Mesendoderm (in vitro differentiated cells): ENCODE measurements around the gene TAF1C.

Experiments
- DNase-seq: peaks from one replicate; pipeline ENCODE4 v3.0.0; 2013
- H2AK5ac ChIP-seq: 2 replicates; pipeline ENCODE4 v1.6.1; 2013; ENCODE audit warnings: low read length, inconsistent platforms
- H2BK120ac ChIP-seq: 2 replicates; pipeline ENCODE4 v1.6.1; 2013; ENCODE audit warnings: low read depth, mild to moderate bottlenecking, low read length, moderate library complexity, mixed read lengths
- H2BK15ac ChIP-seq: replicated peaks from 2 replicates; pipeline ENCODE4 v1.6.1; 2013; ENCODE audit warnings: low read depth, mild to moderate bottlenecking, moderate library complexity
- H2BK5ac ChIP-seq: 2 replicates; pipeline ENCODE4 v1.6.1; 2013; ENCODE audit warnings: low read length, inconsistent platforms
- H3K18ac ChIP-seq: 2 replicates; pipeline ENCODE4 v1.6.1; 2013; ENCODE audit warnings: mild to moderate bottlenecking, low read length, mixed read lengths
- H3K23ac ChIP-seq: one replicate; pipeline ENCODE4 v1.6.1; 2013; ENCODE audit warnings: low read length
- H3K27ac ChIP-seq: 2 replicates; pipeline ENCODE4 v1.5.1; 2013; ENCODE audit warnings: low read depth, mild to moderate bottlenecking, inconsistent platforms, low read length, moderate library complexity
- H3K27me3 ChIP-seq: 2 replicates; pipeline ENCODE4 v1.6.1; 2013; ENCODE audit warnings: low read length, control low read depth, mild to moderate bottlenecking, inconsistent platforms; ENCODE audit not compliant: insufficient read depth, poor library complexity
- H3K36me3 ChIP-seq: 2 replicates; pipeline ENCODE4 v1.6.1; 2013; ENCODE audit warnings: low read length, inconsistent platforms; ENCODE audit not compliant: control insufficient read depth, insufficient read depth
- H3K4ac ChIP-seq: one replicate; pipeline ENCODE4 v1.6.1; 2013; ENCODE audit warnings: low read depth, mild to moderate bottlenecking, low read length, moderate library complexity
- H3K4me1 ChIP-seq: 2 replicates; pipeline ENCODE4 v1.6.1; 2013; ENCODE audit warnings: low read depth, low read length, inconsistent platforms; ENCODE audit not compliant: control insufficient read depth
- H3K4me2 ChIP-seq: 2 replicates; pipeline ENCODE4 v1.6.1; 2013; ENCODE audit warnings: low read length
- H3K4me3 ChIP-seq: 2 replicates; pipeline ENCODE4 v1.5.1; 2013; ENCODE audit warnings: mild to moderate bottlenecking, low read length
- H3K56ac ChIP-seq: one replicate; pipeline ENCODE4 v1.6.1; 2013; ENCODE audit warnings: low read length
- H3K79me1 ChIP-seq: 2 replicates; pipeline ENCODE4 v1.6.1; 2013; ENCODE audit warnings: low read length, inconsistent platforms
- H3K79me2 ChIP-seq: 2 replicates; pipeline ENCODE4 v1.6.1; 2013; ENCODE audit warnings: mild to moderate bottlenecking, low read length; ENCODE audit not compliant: control insufficient read depth, insufficient read depth
- H3K9ac ChIP-seq: 2 replicates; pipeline ENCODE4 v1.6.1; 2013; ENCODE audit warnings: low read length, inconsistent platforms
- H4K5ac ChIP-seq: one replicate; pipeline ENCODE4 v1.6.1; 2013; ENCODE audit warnings: low read length
- H4K8ac ChIP-seq: one replicate; pipeline ENCODE4 v1.6.1; 2013; ENCODE audit warnings: low read depth, mild to moderate bottlenecking, control low read depth, low read length, moderate library complexity
- WGBS: extraction: QIAGEN DNeasy Blood & Tissue Kit; methylation state at CpG from one replicate; pipeline ENCODE4 v1.1.7; 2013; ENCODE audit warnings: low lambda C conversion rate, missing lambda C conversion rate; ENCODE audit not compliant: insufficient coverage; ENCODE audit errors: extremely low coverage; 5-methylcytosine and 5-hydroxymethylcytosine counted together

TAF1C gene

DNA sequence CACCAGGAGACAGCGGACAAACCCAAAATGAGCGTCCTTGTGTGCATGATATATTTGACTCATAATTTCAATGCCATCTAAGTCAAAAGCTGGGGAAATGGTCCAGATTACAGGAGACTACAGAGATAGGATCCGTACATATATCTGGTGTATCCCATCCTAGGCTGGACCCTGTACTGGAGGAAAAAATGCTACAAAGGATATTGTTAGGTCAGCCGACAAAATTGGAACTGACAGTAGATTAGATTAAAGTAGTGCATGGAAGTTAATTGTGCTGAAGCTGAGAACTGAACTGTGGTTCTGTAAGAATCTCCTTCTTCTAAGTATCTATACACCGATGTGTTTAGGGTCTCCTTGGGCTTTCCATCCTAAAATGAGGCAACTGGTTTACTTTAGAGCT is 28.7 kb upstream of the TAF1C start:
- H3K36me3 ChIP-seq: no peaks in the 10 kb centered on the region
- no peak overlapping the region for H3K4ac ChIP-seq
- no peak for DNase-seq
- H2BK120ac ChIP-seq: no peak overlapping the region
- H2BK15ac ChIP-seq: no peak overlapping the region
- no CpG with 5 or more reads among the region's 5 CpGs for WGBS
- H3K4me2 ChIP-seq: no peak overlapping the region
- no peak overlapping the region for H3K23ac ChIP-seq
- no peak overlapping the region for H4K8ac ChIP-seq
- H3K27me3 ChIP-seq: no peaks in the 10 kb centered on the region
- no peak overlapping the region for H3K4me3 ChIP-seq
- H3K79me1 ChIP-seq: no peaks in the 10 kb centered on the region
- H3K79me2 ChIP-seq: no peaks in the 10 kb centered on the region
- H3K9ac ChIP-seq: no peak overlapping the region
- H4K5ac ChIP-seq: no peak overlapping the region
- H2AK5ac ChIP-seq: no peak overlapping the region
- H3K18ac ChIP-seq: no peak overlapping the region
- no peak overlapping the region for H3K56ac ChIP-seq
- peaks cover 4% of the 10 kb centered on the region for H3K4me1 ChIP-seq
- H2BK5ac ChIP-seq: no peak overlapping the region
- H3K27ac ChIP-seq: no peak overlapping the region

DNA sequence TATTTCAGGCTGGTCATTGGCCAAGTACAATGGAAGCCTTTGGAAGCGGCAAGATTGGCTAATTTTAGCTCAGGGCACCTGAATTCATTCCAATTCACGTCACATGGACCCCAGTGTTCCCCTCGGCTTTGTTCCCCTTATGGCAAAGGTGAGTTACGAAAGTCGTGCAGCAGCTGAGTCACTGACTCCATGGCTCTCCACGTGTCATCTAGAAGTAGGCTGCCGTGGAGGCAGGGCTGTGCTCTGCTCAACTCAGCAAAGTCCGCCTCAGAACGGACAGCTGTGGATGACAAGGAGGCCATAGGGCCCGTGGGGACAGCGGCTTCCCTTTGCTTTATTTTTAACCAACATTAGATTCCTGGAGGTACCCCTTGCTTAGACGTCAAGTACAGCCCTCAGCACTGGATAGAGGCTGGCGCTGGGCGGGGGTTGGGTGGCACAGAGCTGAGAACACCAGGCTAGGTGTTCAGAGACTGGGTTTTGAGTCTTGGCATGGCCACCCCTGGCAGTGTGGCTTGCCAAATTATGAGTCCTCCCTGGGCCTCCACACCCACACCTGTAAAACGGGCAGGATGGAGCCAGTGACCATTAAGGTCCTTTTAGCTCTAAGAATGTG is 27.7 kb upstream of the TAF1C start:
- WGBS: no CpG with 5 or more reads among the region's 15 CpGs
- Histone ChIP-seq H3K4ac (no peak overlapping the region), H3K79me1 (no peaks in the 10 kb centered on the region), H3K27me3 (no peaks in the 10 kb centered on the region), H3K23ac (no peak overlapping the region), H3K27ac (no peak overlapping the region), H3K4me3 (no peak overlapping the region), H4K5ac (no peak overlapping the region), H4K8ac (no peak overlapping the region), H3K9ac (no peak overlapping the region), H3K36me3 (no peaks in the 10 kb centered on the region), H3K79me2 (no peaks in the 10 kb centered on the region), H3K4me2 (no peak overlapping the region), H3K18ac (no peak overlapping the region), H2BK120ac (no peak overlapping the region), H3K4me1 (peaks cover 4% of the 10 kb centered on the region), H2BK5ac (no peak overlapping the region), H2BK15ac (no peak overlapping the region), H3K56ac (no peak overlapping the region), H2AK5ac (no peak overlapping the region)
- DNase-seq: no peak

DNA sequence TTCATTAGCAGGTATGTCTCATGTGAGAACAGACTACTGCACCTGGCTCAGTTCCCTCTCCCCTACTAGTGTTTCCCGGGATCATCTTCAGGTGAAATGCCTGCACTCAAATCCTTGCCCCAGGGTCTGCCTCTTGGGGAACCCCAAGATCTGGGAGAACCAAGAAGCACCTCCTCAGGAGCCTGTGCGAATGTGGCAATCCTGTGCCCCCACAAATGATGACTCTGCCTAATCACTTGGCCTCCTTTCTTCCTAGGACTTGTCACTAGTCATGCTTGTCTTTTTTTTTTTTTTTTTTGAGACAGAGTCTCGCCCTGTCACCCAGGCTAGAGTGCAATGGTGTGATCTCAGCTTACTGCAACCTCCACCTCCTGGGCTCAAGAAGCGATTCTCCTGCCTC is 25.8 kb upstream of the TAF1C start:
- WGBS: no CpG with 5 or more reads among the region's 4 CpGs

DNA sequence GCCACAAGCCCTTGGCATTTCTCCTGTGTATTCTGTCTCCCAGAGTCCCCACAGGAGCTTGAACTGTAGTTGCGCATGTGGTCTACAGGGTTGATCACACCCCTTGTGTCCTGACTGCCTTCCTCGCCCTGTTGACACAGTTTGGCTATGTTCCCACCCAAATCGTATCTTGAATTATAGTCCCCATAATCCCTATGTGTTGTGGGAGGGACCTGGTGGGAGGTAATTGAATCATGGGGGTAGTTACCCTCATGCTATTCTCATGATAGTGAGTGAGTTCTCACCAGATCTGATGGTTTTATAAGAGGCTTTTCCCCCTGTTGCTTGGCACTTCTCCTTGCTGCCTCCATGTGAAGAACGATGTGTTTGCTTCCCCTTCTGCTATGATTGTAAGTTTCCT is 25.3 kb upstream of the TAF1C start:
- Histone ChIP-seq H3K36me3 (no peaks in the 10 kb centered on the region), H2AK5ac (no peak overlapping the region), H3K9ac (no peak overlapping the region), H3K23ac (no peak overlapping the region), H3K79me2 (no peaks in the 10 kb centered on the region), H3K4ac (no peak overlapping the region), H2BK5ac (no peak overlapping the region), H4K8ac (no peak overlapping the region), H4K5ac (no peak overlapping the region), H3K4me3 (no peak overlapping the region), H2BK120ac (no peak overlapping the region), H3K27me3 (no peaks in the 10 kb centered on the region), H3K79me1 (no peaks in the 10 kb centered on the region), H2BK15ac (no peak overlapping the region), H3K18ac (no peak overlapping the region), H3K27ac (no peak overlapping the region), H3K56ac (no peak overlapping the region), H3K4me1 (no peaks in the 10 kb centered on the region), H3K4me2 (no peak overlapping the region)
- WGBS: no CpG with 5 or more reads among the region's 4 CpGs
- DNase-seq: no peak

More for the DNA sequence above, 25.8 kb upstream of the TAF1C start:
- Histone ChIP-seq H3K79me2 (no peaks in the 10 kb centered on the region), H3K9ac (no peak overlapping the region), H2BK120ac (no peak overlapping the region), H3K4me3 (no peak overlapping the region), H2BK15ac (no peak overlapping the region), H4K8ac (no peak overlapping the region), H3K27ac (no peak overlapping the region), H3K79me1 (no peaks in the 10 kb centered on the region), H3K4ac (no peak overlapping the region), H3K36me3 (no peaks in the 10 kb centered on the region), H3K4me1 (no peaks in the 10 kb centered on the region), H2AK5ac (no peak overlapping the region), H3K18ac (no peak overlapping the region), H2BK5ac (no peak overlapping the region), H3K23ac (no peak overlapping the region), H3K27me3 (no peaks in the 10 kb centered on the region), H3K4me2 (no peak overlapping the region), H3K56ac (no peak overlapping the region), H4K5ac (no peak overlapping the region)
- no peak for DNase-seq

DNA sequence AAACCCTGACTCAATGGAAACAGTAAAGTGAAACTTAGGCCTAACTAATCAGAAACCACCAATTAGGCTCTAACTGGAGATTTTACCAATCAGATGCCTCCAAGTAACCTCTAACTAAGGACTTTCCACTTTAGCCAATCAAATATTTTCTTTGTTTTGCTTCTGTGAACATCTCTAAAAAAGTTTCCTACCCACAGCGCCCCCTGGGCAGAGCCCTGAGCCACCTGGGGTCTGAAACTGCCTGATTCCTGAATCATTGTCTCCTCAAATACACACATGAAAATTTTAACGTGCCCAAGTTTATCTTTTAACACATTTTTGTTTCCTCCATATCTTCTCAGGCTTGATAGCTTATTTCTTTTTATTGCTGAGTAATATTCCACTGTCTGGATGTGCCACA is 23.1 kb upstream of the TAF1C start:
- Histone ChIP-seq H3K79me1 (no peaks in the 10 kb centered on the region), H4K8ac (no peak overlapping the region), H3K56ac (no peak overlapping the region), H3K27ac (no peak overlapping the region), H3K18ac (no peak overlapping the region), H3K79me2 (no peaks in the 10 kb centered on the region), H2BK120ac (no peak overlapping the region), H3K27me3 (no peaks in the 10 kb centered on the region), H4K5ac (no peak overlapping the region), H3K4me2 (no peak overlapping the region), H3K4me1 (no peaks in the 10 kb centered on the region), H2AK5ac (no peak overlapping the region), H3K4ac (no peak overlapping the region), H3K23ac (no peak overlapping the region), H2BK5ac (no peak overlapping the region), H3K36me3 (no peaks in the 10 kb centered on the region), H3K9ac (no peak overlapping the region), H3K4me3 (no peak overlapping the region), H2BK15ac (no peak overlapping the region)
- no peak for DNase-seq
- WGBS: no CpG with 5 or more reads among the region's 2 CpGs

DNA sequence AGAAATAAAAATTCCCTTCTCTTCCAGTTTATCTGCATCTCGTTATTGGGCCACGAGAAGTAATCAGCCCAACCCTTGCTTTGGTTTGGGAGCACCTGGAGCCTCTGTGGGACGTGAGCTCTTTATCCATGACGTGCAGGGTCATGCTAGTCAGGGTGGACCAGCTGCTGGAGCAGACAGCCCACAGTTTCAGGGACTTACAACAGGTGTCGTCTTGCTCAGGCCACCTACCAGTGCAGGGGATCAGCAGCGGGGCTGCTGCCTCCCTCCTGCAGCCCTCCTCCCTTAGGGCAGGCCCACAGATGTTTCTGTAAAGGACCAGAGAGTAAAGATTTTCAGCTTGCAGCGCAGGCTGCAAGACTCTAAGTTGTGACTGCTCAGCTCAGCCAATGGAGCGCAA is 21.0 kb upstream of the TAF1C start:
- Histone ChIP-seq H3K4me3 (no peak overlapping the region), H3K4me2 (no peak overlapping the region), H3K4me1 (no peaks in the 10 kb centered on the region), H4K8ac (no peak overlapping the region), H2AK5ac (no peak overlapping the region), H3K18ac (no peak overlapping the region), H2BK5ac (no peak overlapping the region), H3K4ac (no peak overlapping the region), H3K56ac (no peak overlapping the region), H4K5ac (no peak overlapping the region), H3K79me1 (no peaks in the 10 kb centered on the region), H3K27ac (no peak overlapping the region), H3K27me3 (no peaks in the 10 kb centered on the region), H3K23ac (no peak overlapping the region), H3K79me2 (no peaks in the 10 kb centered on the region), H2BK15ac (no peak overlapping the region), H2BK120ac (no peak overlapping the region), H3K9ac (no peak overlapping the region), H3K36me3 (no peaks in the 10 kb centered on the region)
- no peak for DNase-seq
- WGBS: no CpG with 5 or more reads among the region's 8 CpGs
